ENCODE data around the gene DIP2B.
"Not testable (repeated sequence)": the region's sequence is repeated elsewhere in the genome, so short reads cannot be mapped to it uniquely, and the experiment has no call there.

DIP2B gene

DNA sequence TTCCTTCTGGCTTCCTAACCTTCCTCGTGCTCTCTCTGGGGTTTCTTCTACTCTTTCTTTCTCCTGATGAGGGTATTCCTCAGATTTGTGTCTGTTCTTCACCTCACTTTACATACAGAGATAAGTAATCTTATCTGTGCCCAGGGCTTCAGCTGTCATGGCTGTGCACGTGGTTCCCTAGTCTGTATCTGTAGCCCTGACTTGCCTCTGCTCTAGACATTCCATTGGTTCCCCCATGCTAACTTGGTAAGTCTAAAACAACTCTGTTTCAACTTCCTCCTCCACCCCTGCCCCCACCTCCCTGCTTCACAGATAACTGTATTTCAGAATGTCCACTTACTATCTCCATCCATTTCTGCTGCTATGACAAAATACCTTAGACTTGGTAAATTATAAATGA lies 10.8 kb downstream of the DIP2B start:
- peak; percentile 64 for DNase-seq (ENCODE audit: low read depth)
- H3K4me3 ChIP-seq (ENCODE audit: low read depth, low read length) = no peak overlapping the region
- no peak for TF ChIP-seq MYC (IDR thresholded peaks at IDR 0.05; ENCODE audit: low read depth, low read length)
- TF ChIP-seq, protein P1, sequence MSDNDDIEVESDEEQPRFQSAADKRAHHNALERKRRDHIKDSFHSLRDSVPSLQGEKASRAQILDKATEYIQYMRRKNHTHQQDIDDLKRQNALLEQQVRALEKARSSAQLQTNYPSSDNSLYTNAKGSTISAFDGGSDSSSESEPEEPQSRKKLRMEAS (IDR thresholded peaks at IDR 0.05; ENCODE audit: low read depth, low read length) = no peak
- TF ChIP-seq, protein P2, sequence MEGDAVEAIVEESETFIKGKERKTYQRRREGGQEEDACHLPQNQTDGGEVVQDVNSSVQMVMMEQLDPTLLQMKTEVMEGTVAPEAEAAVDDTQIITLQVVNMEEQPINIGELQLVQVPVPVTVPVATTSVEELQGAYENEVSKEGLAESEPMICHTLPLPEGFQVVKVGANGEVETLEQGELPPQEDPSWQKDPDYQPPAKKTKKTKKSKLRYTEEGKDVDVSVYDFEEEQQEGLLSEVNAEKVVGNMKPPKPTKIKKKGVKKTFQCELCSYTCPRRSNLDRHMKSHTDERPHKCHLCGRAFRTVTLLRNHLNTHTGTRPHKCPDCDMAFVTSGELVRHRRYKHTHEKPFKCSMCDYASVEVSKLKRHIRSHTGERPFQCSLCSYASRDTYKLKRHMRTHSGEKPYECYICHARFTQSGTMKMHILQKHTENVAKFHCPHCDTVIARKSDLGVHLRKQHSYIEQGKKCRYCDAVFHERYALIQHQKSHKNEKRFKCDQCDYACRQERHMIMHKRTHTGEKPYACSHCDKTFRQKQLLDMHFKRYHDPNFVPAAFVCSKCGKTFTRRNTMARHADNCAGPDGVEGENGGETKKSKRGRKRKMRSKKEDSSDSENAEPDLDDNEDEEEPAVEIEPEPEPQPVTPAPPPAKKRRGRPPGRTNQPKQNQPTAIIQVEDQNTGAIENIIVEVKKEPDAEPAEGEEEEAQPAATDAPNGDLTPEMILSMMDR (IDR thresholded peaks at IDR 0.05; ENCODE audit: low read depth, low read length) = no peak

DNA sequence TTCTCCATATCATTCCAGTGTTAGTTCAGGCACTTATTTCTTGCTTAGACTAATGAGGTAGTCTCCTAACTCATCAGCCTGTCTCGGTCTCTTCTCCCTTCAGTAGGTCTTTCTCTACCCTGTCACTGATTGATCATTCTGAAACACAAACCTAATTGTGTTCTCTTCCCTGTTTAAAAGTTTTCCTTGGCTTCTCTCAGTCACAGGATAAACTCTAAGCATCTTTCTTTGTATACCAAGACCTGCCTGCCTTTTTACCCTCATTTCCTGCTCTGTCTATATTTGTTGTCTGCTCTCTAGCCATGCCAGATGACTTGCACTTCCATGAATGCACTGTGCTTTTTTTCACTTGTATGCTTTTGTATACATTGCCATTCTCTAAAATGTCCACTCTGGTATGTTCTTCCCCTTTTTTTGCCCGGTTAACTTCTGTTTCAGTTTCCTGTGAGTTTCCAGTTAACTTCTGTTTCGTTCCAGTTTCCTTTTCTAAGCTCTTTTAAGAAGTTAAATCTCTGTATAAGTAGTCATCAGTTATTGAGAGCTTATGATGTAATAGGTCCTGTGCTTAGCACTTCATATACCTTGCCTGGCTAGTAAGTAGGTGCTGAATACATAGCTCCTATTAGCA lies 12.8 kb downstream of the DIP2B start:
- DNase-seq (ENCODE audit: low read depth) = peak; percentile 87
- TF ChIP-seq POLR2A (IDR thresholded peaks at IDR 0.05; ENCODE audit: extremely low read depth, insufficient read length) (no peak), MYC (IDR thresholded peaks at IDR 0.05; ENCODE audit: low read depth, low read length) (peak; percentile 42)
- TF ChIP-seq, protein P1 (IDR thresholded peaks at IDR 0.05; ENCODE audit: low read depth, low read length) = no peak; the same call in 1 of the 2 replicates
- peak overlapping the region; percentile 6 for H3K4me3 ChIP-seq (ENCODE audit: low read depth, low read length)

DNA sequence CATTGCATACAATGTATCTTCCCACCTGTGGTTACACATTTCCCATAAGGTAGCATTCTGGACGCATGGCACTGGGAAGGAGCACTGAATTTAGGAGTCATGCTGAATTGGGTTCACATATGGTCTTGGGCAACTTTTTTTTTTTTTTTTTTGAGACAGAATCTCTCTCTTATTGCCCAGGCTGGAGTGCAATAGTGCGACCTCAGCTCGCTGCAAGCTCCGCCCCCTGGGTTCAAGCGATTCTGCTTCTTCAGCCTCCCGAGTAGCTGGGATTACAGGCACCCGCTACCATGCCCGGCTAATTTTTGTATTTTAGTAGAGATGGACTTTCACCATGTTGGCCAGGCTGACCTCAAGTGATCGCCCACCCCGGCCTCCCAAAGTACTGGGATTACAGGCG lies 13.3 kb downstream of the DIP2B start:
- TF ChIP-seq MYC (IDR thresholded peaks at IDR 0.05; ENCODE audit: low read depth, low read length) = no peak
- TF ChIP-seq POLR2A (IDR thresholded peaks at IDR 0.05; ENCODE audit: extremely low read depth, insufficient read length) = no peak
- TF ChIP-seq, protein P1 (IDR thresholded peaks at IDR 0.05; ENCODE audit: low read depth, low read length) = no peak
- TF ChIP-seq, protein P2 (IDR thresholded peaks at IDR 0.05; ENCODE audit: low read depth, low read length) = no peak
- H3K4me3 ChIP-seq (ENCODE audit: low read depth, low read length) = peak overlapping the region; percentile 6
- no peak for DNase-seq (ENCODE audit: low read depth)

DNA sequence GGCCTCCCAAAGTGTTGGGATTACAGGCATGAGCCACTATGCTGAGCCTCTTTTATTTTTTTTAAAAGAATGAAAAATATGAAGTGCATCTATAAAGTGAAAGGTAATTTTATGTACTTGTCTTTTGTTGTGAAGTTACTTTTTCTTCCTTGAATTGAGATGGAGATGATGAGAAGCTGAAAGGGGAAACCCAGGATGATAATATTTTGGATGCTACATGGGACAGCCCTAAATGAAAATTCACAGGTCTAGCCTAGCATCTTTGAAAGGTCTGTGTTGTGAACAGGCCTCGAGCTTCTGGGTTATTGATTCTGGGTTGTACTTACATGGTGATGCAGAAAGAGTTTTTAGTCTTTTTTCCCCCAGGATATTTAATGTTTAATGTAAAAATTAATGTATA lies 14.6 kb downstream of the DIP2B start:
- TF ChIP-seq, protein P2 (IDR thresholded peaks at IDR 0.05; ENCODE audit: low read depth, low read length) = no peak
- TF ChIP-seq POLR2A (IDR thresholded peaks at IDR 0.05; ENCODE audit: extremely low read depth, insufficient read length) = no peak
- TF ChIP-seq MYC (IDR thresholded peaks at IDR 0.05; ENCODE audit: low read depth, low read length) = no peak
- TF ChIP-seq, protein P1 (IDR thresholded peaks at IDR 0.05; ENCODE audit: low read depth, low read length) = no peak

DNA sequence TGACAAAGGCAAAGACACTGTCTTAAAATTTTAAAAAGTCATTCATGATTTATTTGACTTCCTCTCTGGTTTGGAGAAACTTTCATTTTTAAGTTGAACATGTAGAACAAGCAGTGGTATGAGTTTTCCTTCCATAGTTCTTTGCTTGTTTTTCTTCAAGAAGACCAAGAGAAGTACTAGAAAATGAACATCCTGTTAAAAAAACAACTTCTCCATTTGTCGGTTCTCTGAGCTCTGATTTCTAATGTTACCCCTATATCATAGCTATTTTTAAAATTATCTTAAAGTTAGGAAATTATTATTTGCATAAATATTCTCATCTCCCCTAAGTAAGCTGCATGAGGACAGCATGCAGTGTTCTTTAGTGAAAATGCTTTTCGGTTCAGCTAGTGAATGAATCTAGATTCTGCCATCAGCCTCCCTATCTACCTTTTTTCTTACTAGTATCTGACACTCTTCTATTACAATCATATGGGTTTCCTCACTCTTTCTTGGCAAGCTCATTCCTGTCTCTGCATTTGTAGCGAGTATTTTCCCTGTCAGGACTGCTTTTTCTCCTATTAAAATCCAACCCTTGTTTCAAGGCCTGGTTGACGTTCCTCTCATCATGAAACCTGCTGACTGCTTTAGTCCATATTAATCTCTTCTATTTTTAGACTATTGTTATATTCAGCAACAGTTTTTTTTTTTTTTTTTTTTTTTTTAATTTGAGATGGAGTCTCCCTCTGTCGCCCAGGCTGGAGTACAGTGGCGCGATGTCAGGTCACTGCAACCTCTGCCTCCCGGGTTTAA lies 15.8 kb downstream of the DIP2B start:
- TF ChIP-seq POLR2A (IDR thresholded peaks at IDR 0.05; ENCODE audit: extremely low read depth, insufficient read length) = no peak
- TF ChIP-seq, protein P2 (IDR thresholded peaks at IDR 0.05; ENCODE audit: low read depth, low read length) = no peak
- TF ChIP-seq MYC (IDR thresholded peaks at IDR 0.05; ENCODE audit: low read depth, low read length) = no peak
- TF ChIP-seq, protein P1 (IDR thresholded peaks at IDR 0.05; ENCODE audit: low read depth, low read length) = no peak
- no peak overlapping the region for H3K4me3 ChIP-seq (ENCODE audit: low read depth, low read length)
- no peak for DNase-seq (ENCODE audit: low read depth)

More for the DNA sequence above, 14.6 kb downstream of the DIP2B start:
- no peak overlapping the region for H3K4me3 ChIP-seq (ENCODE audit: low read depth, low read length)
- no peak for DNase-seq (ENCODE audit: low read depth)

DNA sequence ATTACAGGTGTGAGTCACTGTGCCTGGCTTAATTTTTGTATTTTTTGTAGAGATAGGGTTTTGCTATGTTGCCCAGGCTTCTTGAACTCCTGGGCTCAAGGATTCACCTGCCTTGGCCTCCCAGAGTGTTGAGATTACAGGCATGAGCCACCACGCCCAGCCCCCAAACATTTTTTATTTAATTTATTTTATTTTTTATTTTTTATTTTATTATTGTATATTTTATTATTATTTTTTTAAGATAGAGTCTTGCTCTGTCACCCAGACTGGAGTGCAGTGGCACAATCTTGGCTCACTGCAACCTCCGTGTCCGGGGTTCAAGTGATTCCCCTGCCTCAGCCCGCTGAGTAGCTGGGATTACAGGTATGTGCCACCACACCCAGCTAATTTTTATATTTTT lies 17.0 kb downstream of the DIP2B start:
- DNase-seq (ENCODE audit: low read depth); H3K4me3 ChIP-seq (ENCODE audit: low read depth, low read length): not testable (repeated sequence)

All from NB4 (cell line).